HG03039 (cell line): ENCODE results near the gene DBH.
"Not testable (repeated sequence)": the region's sequence is repeated elsewhere in the genome, so short reads cannot be mapped to it uniquely, and the experiment has no call there.

Experiments
- ATAC-seq: cut with Tn5 transposase; IDR thresholded peaks from one replicate; pipeline ENCODE4 v1.9.1; 2021; ENCODE audit warnings: mild to moderate bottlenecking, moderate library complexity; ENCODE audit not compliant: unreplicated experiment

Gene DBH

DNA sequence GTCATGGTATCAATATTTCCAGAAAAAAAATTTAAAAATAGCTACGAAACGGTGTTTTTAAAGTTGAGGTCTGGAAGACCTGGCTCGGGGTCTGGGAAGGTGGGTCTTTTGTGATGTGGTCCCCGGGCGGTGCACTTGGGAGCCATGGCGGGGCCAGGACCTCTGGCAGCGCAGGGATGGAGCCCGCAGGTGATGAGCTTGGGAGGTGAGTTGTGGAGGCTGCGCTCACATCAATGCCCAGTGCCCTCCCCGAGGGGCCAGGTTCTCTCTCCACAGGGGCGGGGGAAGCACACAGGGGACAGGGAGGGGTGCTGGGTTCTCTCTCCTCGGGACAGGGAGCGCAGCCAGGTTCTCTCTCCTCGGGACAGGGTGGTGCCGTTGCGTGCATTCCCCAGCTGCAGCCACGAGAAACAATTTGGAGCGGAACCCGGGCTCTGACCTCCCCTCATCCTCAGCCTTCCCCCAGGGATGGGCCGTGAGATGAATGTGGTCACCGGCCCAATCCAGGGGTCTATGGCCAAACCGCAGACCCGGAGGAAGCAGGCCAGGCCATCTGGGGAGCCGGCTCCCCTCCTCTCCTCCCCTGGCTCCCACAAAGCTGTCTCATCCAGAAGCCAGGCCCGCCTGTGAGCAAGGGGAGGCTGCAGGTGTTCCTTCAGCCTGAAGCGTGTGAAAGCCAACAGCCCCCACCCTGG lies 25.8 kb downstream of the DBH start:
- ATAC-seq, result no peak

DNA sequence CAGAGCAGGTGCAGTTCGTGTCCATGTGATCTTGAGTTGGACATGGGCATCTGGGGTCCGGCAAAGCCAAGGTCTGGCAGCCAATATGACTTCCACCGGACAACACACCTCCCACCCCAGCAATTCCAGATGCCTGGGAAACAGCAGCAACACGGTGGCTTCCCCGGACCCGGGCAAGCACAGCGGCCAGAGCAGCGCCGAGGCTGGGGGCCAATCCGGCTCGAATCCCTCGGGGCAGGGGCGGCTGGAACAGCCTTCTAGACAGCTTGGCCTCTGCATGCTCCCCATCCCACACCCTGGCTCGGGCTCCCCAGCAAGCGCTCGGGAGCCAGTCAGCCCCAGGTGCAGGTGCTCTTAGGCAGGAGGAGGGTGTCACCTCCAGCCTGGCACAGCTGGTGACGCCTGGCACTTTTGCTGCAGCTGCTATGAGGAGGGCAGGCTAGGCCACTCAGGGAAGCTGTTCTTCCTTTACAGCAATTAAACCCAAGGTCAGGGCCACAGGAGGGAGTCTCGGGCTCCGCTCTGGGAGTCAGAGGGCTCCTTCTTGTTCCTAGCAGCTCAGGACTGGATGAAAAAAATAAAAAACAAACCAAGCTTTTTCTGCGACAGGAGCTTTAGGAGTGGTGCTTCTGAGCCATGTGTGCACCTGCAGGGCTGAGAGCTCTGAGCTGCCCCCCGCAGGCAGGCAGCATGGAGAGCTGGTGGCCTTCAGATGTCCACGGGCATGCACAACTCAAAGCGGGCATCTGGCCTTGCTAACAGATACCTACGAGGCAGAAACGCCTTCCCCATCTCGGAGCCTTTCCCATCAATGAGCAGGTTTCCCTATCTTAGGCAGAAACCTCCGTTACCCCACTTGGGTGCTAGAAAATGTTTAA lies 28.2 kb downstream of the DBH start:
- no peak for ATAC-seq

DNA sequence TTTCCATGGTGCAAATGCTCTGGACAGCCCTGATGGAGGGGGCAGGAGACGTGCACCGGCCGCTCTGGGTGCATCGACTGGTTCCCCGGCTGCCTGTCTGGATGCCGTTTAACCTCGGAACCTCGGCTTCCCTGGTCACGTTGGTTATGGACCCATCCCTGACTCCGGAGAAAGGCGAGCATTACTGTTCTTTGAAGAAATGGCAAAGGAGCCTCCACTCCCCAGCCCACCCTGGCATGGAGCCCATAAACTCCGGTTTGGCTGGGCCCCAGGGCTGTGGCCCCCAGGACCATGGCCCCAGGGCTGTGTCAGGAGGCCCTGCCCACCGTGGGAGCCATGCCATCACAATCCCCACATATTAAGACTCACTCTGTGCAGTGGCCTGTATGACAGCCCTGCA lies 28.9 kb downstream of the DBH start:
- ATAC-seq, result no peak

DNA sequence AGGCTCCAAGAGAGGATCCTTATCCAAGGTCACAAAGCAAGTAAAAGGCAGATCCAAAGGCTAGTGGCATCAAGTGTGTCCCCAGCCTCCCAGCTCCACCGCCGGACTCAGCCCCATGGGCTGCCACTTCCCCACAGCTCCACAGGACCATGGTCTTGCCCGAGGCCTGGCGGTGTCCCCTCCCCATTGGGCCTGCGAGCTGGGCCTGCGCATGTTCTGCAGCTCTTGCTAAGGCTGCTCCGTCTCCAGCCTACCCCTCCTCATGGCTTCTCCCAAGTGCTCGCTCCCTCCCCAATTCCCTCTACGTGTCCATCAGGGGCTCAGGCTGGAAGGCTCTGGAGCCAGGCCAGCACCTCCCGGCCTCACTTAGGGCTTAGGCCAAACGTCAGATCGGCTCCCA lies 29.4 kb downstream of the DBH start:
- no peak for ATAC-seq

DNA sequence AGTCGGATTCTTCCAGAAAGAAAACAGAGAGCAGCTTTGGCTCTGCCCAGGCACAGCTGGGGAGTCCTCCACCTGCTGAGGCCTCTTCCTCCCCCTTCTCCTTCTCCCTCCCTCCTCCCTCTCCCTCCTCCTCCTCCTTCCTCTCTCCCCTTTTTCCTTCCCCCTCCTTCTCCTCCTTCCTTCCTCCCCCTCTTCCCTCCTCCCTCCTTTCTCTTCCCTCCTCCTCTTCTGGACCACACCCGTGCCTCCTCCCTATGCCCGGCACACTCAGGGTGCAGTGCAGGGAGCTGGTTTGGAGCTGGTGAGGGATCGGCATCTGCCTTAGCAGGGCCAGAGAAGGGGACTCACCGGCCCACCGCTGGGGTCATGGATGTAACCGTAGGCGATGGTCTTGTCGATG lies 30.2 kb downstream of the DBH start:
- no peak for ATAC-seq

DNA sequence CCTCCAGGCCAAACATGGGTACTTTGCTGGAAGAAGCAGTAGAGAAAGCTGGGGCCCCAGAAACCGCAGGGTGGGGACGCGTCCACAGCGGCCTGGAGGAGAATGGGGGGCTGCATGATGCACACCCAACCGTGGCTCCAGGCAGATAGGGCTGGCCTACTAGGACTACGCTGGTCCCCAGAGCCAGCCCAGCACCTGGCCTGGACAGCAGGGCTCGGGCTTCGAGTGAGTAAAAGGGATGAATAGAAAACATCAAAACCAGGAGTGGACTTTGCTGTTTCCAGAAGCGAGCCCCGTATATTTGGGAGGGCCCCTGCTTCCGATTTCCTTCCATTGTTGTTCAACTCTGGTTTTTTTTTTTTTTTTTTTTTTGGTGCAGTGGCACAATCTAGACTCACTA lies 30.7 kb downstream of the DBH start:
- ATAC-seq, result no peak

DNA sequence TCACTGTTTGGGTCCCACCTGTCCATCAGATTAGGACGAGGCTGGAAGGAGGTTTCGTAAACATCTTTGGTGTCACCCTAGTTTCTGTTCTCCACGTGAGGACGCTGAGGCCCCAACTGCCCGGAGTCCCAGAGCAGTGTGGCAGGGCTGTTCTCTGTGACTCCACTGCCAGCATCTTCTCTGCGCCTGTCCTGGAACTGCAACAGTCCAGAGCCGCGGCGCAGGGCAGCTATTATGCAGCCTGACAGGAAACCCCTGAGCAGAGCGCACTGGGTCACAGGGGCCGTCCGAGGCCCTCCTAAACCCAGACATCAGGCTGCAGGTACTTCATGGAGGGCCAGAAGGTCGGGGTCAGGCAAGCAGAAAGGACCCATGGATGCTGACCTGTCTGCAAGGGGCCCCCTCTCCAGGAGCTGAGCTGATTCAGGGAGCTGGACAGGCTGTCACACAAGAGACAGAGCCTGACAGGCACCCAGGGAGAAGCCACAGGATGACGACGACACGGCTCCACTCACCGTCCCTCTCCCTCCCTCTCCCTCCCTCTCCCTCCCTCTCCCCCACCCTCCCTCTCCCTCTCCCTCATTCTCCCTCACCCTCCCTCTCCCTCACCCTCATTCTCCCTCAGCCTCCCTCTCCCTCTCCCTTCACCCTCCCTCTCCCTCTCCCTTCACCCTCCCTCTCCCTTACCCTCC lies 31.7 kb downstream of the DBH start:
- ATAC-seq, result no peak

DNA sequence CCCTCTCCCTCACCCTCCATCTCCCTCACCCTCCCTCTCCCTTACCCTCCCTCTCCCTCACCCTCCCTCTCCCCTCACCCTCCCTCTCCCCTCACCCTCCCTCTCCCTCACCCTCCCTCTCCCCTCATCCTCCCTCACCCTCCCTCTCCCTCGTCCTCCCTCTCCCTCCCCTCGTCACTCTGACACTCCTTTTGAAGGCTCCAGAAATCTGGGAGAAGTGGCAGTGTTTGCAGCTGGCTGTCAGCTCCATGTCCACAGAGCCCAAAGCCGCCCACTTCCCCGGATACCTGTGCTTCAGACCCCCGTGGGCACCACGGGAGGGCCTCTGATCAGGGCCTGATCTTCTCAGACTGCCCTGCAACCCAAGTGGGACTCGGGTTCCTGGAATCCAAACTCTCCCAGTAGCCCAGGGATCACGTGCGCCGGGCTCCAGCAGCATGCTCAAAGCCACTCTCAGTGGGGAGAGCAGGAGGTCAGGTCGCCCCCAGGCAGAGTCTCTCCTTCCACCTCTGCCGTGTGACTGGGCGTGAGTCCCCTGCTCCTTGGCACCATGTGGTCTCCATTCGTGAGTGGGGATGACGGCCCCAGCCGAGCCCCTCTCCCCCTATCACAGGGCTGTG lies 33.1 kb downstream of the DBH start:
- no peak for ATAC-seq

DNA sequence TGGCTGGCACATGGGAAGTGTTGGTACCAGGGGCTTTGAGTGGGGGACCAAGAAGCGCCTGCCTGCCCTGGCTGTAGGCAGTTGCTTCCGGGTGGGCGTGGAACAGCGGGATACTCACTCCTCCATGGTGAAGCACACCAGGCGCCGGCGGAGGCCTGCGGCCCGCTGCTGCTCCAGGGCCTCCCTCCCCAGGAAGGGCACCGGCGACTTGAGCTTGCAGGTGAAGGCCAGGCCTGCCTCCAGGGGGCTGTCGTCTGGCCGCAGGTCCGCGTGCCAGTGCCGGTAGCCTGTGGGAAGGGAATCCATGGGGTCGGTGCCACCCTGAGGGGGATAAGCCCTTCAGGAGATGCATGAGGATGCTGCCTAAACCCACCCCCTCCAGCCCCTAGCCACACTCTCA lies 34.3 kb downstream of the DBH start:
- no peak for ATAC-seq

DNA sequence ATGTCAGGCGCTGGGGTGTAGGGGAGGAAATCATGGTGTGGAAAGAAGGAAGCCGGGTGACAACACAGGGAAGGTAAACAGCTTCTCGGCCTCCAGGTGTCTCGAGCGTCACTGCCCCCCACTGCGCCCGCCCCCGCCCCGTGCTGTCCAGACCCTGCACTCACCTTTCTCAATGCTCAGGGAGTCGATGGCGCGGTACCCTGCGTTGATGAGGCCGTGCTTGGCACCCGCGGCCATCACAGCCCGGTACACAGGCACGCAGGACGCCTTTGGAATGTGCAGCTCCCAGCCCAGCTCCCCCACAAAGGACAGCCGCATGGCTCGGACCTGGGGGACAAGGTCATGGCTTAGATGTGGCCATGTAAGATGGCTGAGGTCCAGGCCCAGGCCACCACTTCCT lies 35.2 kb downstream of the DBH start:
- ATAC-seq, result no peak

DNA sequence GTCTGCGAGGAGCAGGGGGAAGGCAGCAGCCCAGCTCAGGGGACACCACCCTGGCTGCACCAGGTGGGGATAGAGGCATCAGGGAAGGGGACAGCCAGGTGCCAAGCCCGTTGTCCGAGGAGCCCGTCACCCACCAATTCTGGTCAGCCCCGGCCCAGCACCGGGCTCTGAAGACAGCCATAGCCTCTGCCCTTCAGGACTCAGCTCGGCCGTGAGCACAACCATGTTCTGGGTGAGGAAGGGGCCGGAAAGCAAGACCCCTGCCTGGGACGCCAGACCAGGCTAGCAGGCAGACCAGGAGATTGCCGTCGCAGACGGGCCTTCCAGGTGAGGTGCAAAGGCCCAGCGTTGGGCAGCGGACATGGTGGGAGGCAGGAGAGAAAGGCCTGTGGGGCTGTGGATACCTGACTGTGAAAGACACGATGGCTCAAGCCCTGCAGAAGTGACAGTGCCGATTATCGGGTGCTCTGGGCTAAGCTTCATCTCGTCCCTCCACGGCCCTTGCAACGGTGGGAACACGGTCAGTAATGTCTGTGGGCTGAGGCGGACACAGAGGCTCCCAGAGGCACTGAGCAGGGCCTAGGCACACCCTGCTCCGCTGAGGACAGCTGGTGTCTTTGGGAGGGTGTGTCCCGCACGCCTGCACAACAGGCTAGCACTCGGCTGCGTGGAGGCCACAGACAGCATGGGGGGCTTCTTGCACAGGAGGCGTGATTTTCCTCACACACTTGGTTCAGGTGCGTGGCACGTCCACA lies 36.5 kb downstream of the DBH start:
- ATAC-seq, result no peak

DNA sequence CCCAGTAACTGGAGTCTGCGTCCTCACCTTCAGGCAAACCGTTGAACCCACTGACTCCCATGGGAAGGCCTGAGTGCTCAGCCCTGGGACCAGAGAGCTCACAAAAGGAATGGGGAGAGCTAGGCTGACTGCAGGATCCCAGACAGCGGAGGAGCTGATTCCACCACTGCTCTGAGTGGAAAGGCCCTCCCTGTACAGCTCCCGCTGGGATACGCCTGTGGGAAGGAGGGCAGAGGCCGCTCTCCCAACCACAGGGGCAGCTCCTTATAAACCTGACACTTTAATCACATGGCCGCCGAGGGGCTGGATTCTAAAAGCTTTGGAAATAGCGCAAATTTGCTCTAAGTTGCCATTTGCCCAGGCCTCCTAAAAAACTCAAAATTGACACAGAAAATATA lies 37.1 kb downstream of the DBH start:
- ATAC-seq, result no peak

DNA sequence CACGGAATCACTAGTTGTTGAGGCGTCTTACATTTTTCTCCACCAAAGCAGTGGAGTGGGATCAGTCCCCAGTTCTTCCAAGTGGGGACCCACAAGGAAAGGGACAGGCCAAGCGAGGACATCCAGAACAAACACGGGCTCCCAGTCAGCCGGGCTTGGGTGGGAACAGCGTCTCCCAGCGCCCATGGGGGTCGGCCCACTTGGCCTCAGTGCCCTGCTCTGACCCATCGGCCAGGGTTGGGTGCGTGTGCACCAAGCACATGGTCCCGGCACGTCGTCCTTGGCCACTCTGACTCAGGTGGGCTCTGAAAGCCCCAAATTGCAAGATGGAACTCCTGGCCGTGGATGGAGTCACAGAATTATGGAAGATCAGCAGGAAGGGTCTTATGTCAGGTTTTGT lies 37.9 kb downstream of the DBH start:
- no peak for ATAC-seq

DNA sequence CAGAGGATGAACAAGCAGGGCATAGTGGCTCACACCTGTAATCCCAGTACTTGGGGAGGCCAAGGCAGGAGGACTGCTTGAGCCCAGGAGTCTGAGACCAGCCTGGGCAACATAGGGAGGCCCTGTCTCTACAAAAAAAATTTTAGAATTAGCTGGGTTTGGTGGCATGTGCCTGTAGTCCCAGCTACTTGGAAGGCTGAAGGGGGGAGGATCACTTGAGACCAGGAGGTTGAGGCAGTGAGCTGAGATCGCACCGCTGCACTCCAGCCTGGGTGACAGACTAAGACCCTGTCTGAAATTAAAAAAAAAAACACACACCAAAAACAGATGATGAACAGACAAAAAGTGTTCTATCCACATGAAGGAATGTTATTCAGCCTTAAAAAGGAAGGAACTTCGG lies 39.6 kb downstream of the DBH start:
- not testable (repeated sequence) for ATAC-seq

DNA sequence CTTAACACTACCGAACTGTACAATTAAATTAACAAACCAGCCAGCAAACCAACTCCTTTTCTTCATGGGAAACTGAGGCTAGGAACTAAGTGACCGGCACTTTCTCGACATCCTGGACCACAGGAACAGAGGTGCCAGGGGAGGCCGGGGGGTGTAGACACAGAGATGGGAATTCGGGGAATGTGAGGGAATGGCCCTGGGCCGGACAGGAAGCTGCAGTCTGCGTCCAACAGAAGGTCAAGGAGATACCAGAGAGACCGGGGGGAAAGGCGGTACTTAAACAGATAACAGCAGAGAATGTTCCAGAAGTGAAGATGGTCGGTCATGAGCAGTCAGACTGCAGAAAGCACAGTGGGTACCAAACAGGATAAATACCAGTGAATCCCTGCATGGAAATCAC lies 40.3 kb downstream of the DBH start:
- ATAC-seq, result no peak

DNA sequence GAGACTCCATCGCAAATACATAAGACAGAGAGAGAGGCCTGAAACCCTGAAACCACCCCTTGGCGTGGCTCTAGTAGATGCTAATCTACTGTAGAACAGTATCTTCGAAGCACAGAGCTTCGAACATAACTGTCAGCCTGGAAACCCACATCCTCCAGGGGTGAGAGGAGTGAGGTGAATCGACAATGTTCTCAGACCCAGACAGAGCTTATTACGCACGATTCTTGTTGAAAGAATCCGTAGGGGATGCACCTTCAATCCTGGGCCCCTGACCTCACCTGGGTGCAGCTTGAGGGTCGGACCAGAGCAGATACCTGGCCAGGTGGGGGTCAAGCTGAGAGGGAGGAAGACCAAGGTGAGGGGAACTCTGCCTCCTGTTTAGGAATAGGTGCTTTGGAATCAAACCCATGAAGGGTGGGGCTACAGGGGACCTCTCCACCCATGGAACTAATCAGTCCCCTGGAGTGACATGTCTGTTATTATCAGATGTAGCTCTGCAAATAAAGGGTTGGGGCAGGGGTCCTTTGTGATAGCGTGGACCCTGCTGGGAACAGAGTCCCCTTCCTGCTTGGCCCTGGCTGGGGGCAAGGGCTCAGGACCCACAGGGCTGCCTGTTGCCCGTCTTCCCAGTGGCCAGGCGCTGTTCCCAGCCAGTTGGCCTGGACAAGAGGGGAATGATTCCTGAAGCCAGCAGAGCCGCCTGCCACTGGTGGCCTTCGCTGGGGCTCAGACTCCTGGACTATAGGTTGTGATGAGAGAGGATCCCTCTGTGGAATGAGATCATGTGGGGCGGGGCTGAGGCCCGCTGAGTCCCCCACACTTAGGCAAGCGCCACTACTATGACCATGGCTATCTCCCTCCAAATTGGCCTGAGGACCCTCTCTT lies 41.2 kb downstream of the DBH start:
- no peak for ATAC-seq

DNA sequence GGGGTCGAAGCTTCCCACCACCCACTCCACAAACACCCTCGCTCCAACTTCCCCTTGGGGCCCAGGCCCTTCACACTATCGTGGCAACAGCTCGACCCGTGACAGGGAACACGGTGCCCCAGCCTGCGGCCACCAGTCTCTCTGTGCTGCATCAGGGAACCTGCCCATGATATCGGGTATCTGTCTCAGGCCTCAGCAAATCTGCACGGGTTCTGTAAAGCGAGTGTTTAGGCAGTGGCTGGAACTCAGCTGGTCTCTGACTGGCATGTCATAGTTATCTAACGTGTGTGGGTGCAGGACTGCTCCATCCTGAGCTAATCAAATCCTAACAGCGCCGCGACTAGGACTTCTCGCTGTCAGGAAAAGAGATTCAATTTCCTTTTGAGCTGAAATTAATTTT lies 42.9 kb downstream of the DBH start:
- no peak for ATAC-seq

DNA sequence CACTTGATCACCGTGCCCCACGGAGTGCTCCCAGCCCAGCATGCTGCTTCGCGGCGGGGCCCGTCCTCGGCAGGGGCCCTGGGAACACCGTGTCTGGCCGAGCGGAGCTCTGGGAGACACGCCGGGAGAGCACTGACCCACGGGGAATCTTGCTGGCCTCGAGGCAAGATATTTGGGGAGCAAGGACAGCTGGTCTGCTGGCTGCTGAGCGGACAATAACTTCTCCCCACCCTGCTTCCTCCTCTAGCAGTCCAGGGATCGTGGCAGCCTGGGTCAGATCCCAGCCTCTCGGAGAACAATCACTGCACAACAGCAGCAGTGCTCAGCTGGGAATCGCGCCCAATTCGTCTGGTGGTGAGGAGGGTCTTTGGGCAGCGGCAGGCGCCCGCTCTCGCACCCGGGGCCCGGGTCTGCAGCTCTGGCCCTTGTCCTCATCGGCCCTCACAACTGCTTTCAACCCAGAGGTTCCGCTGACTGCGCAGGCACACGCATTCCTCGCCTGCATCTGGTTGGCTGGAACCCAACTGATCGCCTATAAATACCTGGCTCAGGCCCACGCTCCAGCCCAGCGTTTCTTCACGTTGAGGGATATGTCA lies 43.4 kb downstream of the DBH start:
- no peak for ATAC-seq

DNA sequence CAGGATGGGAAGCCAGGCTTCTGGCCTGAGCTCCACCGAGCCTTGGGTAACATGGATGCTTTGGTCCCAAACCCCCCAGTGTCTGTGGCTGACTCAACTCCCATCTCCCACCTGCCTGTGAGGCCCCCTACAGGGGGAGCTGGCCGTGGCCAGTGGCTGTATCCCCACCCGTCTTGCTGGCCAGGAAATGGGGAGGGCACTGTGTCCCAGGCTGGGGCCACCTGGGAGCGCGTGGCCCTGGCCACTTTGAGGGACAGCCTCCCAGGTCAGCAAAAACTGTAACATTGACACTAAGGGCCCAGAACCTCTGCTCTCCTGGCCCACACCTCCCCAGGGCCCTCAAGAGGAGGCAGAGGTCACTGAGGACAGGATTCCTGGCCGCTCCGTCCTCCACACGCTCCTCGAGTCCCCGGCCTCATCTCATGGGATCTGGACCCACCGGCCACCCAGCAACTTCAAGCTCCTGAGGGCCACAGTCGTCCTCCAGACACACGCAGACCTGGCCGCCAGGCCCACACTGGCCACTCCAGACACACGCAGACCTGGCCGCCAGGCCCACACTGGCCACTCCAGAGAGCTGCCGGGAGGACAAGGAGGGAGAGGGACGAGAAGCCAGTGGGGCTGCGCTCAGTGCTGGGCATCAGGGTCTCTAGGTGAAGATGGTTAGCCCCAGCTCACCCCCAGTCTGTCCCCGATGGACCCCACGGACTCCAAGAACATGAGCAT lies 44.2 kb downstream of the DBH start:
- ATAC-seq, result no peak
